ENCODE measurements around the gene PLXDC2. TPM values are rescaled to one million over a fixed set of nuclear protein-coding genes. Genes with fewer than 3 reads are reported as not detected.

The PLXDC2 gene
- total and polyA plus RNA-seq, 11 donors: 3.4 to 36.4 (median 17.1) TPM

GRCh38 chr10:19888061-19888660, 71.9 kb downstream of the PLXDC2 start:
- DNase-seq (no peak), ATAC-seq (no peak)
- H3K36me3 ChIP-seq: no peaks in the 10 kb centered on the region
- no peak overlapping the region for H3K4me3 ChIP-seq
- peaks cover 3 to 52% (median 14%) of the 10 kb centered on the region in 12 donors for H3K4me1 ChIP-seq
- WGBS, 4 donors: 81 to 91% (median 87%) methylated on average over 3 of the region's 3 CpGs
- no peaks in the 10 kb centered on the region for H3K27me3 ChIP-seq
- no peak overlapping the region for H3K27ac ChIP-seq
- no peaks in the 10 kb centered on the region for H3K9me3 ChIP-seq
- TF ChIP-seq CTCF (IDR thresholded peaks at IDR 0.05) (no peak), POLR2A (IDR thresholded peaks at IDR 0.05) (no peak)
- intact Hi-C loops (cut with DNase I): no loop called here

GRCh38 chr10:19889256-19889655, 73.0 kb downstream of the PLXDC2 start:
- intact Hi-C loops (cut with DNase I): no loop called here
- ATAC-seq: no peak

GRCh38 chr10:19891429-19891828, 75.2 kb downstream of the PLXDC2 start:
- intact Hi-C loops (cut with DNase I): no loop called here
- no peaks in the 10 kb centered on the region for H3K27me3 ChIP-seq
- ATAC-seq (peak in 3 of 4 donors; percentile 38 to 69 (median 48)), DNase-seq (no peak)
- no peaks in the 10 kb centered on the region for H3K36me3 ChIP-seq
- WGBS, 4 donors: 27 to 35% (median 30%) methylated on average over 6 of the region's 6 CpGs
- no peak overlapping the region for H3K4me3 ChIP-seq
- TF ChIP-seq CTCF (IDR thresholded peaks at IDR 0.05) (no peak), POLR2A (IDR thresholded peaks at IDR 0.05) (no peak)
- H3K27ac ChIP-seq: peak overlapping the region in 2 of 12 donors; percentile 9 to 21
- H3K4me1 ChIP-seq: peaks cover 3 to 62% (median 17%) of the 10 kb centered on the region in 12 donors
- peaks cover 0 to 5% (median 0%) of the 10 kb centered on the region in 12 donors for H3K9me3 ChIP-seq

More at GRCh38 chr10:19889256-19889655, 73.0 kb downstream of the PLXDC2 start:
- 61 to 76% (median 64%) methylated on average over 2 of the region's 2 CpGs for WGBS, 4 donors
- Histone ChIP-seq H3K4me1 (peaks cover 3 to 61% (median 17%) of the 10 kb centered on the region in 12 donors), H3K36me3 (no peaks in the 10 kb centered on the region), H3K27ac (no peak overlapping the region), H3K27me3 (no peaks in the 10 kb centered on the region), H3K4me3 (no peak overlapping the region), H3K9me3 (no peaks in the 10 kb centered on the region)
- no peak for TF ChIP-seq POLR2A (IDR thresholded peaks at IDR 0.05)
- no peak for TF ChIP-seq CTCF (IDR thresholded peaks at IDR 0.05)
- DNase-seq: no peak

GRCh38 chr10:19892270-19892669, 76.0 kb downstream of the PLXDC2 start:
- no peak overlapping the region for H3K4me3 ChIP-seq
- H3K4me1 ChIP-seq: peaks cover 3 to 62% (median 17%) of the 10 kb centered on the region in 12 donors
- intact Hi-C loops (cut with DNase I): no loop called here
- no peak for DNase-seq
- peak overlapping the region in 1 of 12 donors; percentile 9 for H3K27ac ChIP-seq
- WGBS, 4 donors: 79 to 83% (median 81%) methylated on average over 4 of the region's 4 CpGs
- H3K9me3 ChIP-seq: peaks cover 0 to 5% (median 0%) of the 10 kb centered on the region in 12 donors
- no peaks in the 10 kb centered on the region for H3K27me3 ChIP-seq
- no peak for ATAC-seq
- TF ChIP-seq CTCF (IDR thresholded peaks at IDR 0.05) (no peak), POLR2A (IDR thresholded peaks at IDR 0.05) (no peak)
- H3K36me3 ChIP-seq: no peaks in the 10 kb centered on the region

Measured in heart left ventricle (tissue), 16 donors.